NOMO-1 (cell line): Measurements from ENCODE around the gene VAT1L.
A peak's percentile ranks its signal among the peaks of the same experiment; 100 is the strongest.

ENCODE experiments used
- DNase-seq, 2 experiments: peaks; one replicate each; lab custom pipeline; 2025; ENCODE audit not compliant: unreplicated experiment in 2 of 2; lab: John Stamatoyannopoulos, UW

Gene VAT1L

GRCh38 chr16:77788181-77789084 is at the start of gene VAT1L:
Gene VAT1L (plus strand): TSS chr16:77788564. CDS start chr16:77788683, 119 bp downstream.
- peak; percentile 39 to 43 for DNase-seq

- no peak for DNase-seq
Measured at GRCh38 chr16:77738706-77739558, 49.4 kb upstream of the VAT1L start.

- DNase-seq: no peak
Measured at GRCh38 chr16:77739559-77739892, 48.8 kb upstream of the VAT1L start.

- DNase-seq: no peak
Measured at GRCh38 chr16:77744141-77744540, 44.2 kb upstream of the VAT1L start.

- no peak for DNase-seq
Measured at GRCh38 chr16:77745972-77746371, 42.4 kb upstream of the VAT1L start.

- DNase-seq: no peak
Measured at GRCh38 chr16:77748421-77749005, 39.9 kb upstream of the VAT1L start.

GRCh38 chr16:77749415-77749814 is 38.9 kb upstream of the VAT1L start:
- no peak for DNase-seq

- no peak for DNase-seq
Measured at GRCh38 chr16:77758046-77758445, 30.3 kb upstream of the VAT1L start.

GRCh38 chr16:77758508-77758907 is 29.9 kb upstream of the VAT1L start:
- DNase-seq: no peak

- no peak for DNase-seq
Measured at GRCh38 chr16:77759201-77759600, 29.2 kb upstream of the VAT1L start.

- no peak for DNase-seq
Measured at GRCh38 chr16:77759821-77760220, 28.5 kb upstream of the VAT1L start.

- no peak for DNase-seq
Measured at GRCh38 chr16:77760800-77761199, 27.6 kb upstream of the VAT1L start.

GRCh38 chr16:77761204-77761603 is 27.2 kb upstream of the VAT1L start:
- no peak for DNase-seq

- DNase-seq: no peak
Measured at GRCh38 chr16:77762262-77762661, 26.1 kb upstream of the VAT1L start.

- no peak for DNase-seq
Measured at GRCh38 chr16:77763994-77764393, 24.4 kb upstream of the VAT1L start.

- no peak for DNase-seq
Measured at GRCh38 chr16:77767211-77767610, 21.2 kb upstream of the VAT1L start.

GRCh38 chr16:77767826-77768225 is 20.5 kb upstream of the VAT1L start:
- DNase-seq: no peak

- no peak for DNase-seq
Measured at GRCh38 chr16:77775911-77776909, 12.2 kb upstream of the VAT1L start.

GRCh38 chr16:77777745-77778144 is 10.6 kb upstream of the VAT1L start:
- no peak for DNase-seq

GRCh38 chr16:77780378-77780837 is 8.0 kb upstream of the VAT1L start:
- no peak for DNase-seq
